Measurements from ENCODE around the gene ST6GAL1. TPM values are rescaled to one million over a fixed set of nuclear protein-coding genes. Genes with fewer than 3 reads are reported as not detected.

The ST6GAL1 gene
- polyA plus RNA-seq, 1 donor: 126 TPM

GRCh38 chr3:187063286-187064121 is 133.2 kb downstream of the ST6GAL1 start:
- no CpG with 5 or more reads among the region's 6 CpGs for WGBS (ENCODE audit: insufficient coverage, low lambda C conversion rate)
- H3K4me3 ChIP-seq (ENCODE audit: low read length): no peak overlapping the region
- peaks cover 25% of the 10 kb centered on the region for H3K36me3 ChIP-seq (ENCODE audit: control insufficient read depth, insufficient read depth, low read length)
- DNase-seq: no peak
- H3K4me1 ChIP-seq (ENCODE audit: control insufficient read depth, insufficient read depth, low read length): peaks cover 7% of the 10 kb centered on the region
- H3K9me3 ChIP-seq (ENCODE audit: control insufficient read depth, low read depth, low read length): no peaks in the 10 kb centered on the region
- H3K27ac ChIP-seq (ENCODE audit: low read length): no peak overlapping the region
- no peaks in the 10 kb centered on the region for H3K27me3 ChIP-seq (ENCODE audit: control insufficient read depth, insufficient read depth, low read length)

- Histone ChIP-seq H3K36me3 (ENCODE audit: control insufficient read depth, insufficient read depth, low read length) (peaks cover 16% of the 10 kb centered on the region), H3K27ac (ENCODE audit: low read length) (no peak overlapping the region), H3K4me3 (ENCODE audit: low read length) (no peak overlapping the region), H3K27me3 (ENCODE audit: control insufficient read depth, insufficient read depth, low read length) (no peaks in the 10 kb centered on the region), H3K9me3 (ENCODE audit: control insufficient read depth, low read depth, low read length) (no peaks in the 10 kb centered on the region), H3K4me1 (ENCODE audit: control insufficient read depth, insufficient read depth, low read length) (peaks cover 10% of the 10 kb centered on the region)
- WGBS (ENCODE audit: insufficient coverage, low lambda C conversion rate): 89% methylated on average over 3 of the region's 12 CpGs
- no peak for DNase-seq
These were observed 134.1 kb downstream of the ST6GAL1 start for GRCh38 chr3:187064210-187065115.

DNA sequence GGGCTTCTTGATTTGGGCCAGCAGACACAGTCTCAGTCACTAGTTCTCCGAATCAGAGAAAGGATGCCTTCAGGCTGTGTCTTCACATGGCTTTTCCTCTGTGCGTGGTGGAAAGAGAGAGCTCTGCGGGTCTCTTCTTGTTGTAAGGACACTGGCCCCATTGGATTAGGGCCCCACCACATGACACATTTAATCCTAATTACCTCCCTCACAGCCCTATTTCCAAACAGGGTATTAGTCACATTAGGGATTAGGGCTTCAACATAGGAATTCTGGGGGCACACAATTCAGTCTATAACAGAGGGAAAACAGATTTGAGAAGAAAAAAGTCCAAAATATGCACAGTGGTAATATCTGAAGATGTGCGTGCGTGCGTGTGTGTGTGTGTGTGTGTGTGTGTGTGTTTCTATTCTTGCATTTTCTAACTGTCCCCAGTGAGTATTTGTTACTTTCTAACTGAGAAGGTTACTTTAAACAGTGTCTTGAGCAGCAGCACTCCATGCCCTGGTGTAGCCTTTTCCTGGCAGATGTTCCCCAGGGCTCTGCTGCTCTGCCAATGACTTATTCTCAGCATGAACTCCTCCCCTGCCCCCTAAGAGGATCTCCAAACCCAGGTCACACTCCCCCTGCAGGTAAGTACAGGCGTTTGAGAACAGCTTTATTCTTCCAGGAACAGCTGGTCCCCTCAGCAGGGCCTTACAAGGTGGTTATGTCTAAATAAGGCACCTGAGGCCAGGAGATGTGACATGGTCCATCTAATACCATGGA is 136.1 kb downstream of the ST6GAL1 start:
- H3K4me1 ChIP-seq (ENCODE audit: control insufficient read depth, insufficient read depth, low read length): peaks cover 10% of the 10 kb centered on the region
- peak in 1 of 2 donors; percentile 50 for DNase-seq
- peaks cover 16% of the 10 kb centered on the region for H3K36me3 ChIP-seq (ENCODE audit: control insufficient read depth, insufficient read depth, low read length)
- H3K27me3 ChIP-seq (ENCODE audit: control insufficient read depth, insufficient read depth, low read length): no peaks in the 10 kb centered on the region
- H3K9me3 ChIP-seq (ENCODE audit: control insufficient read depth, low read depth, low read length): no peaks in the 10 kb centered on the region
- 0% methylated on average over 1 of the region's 7 CpGs for WGBS (ENCODE audit: insufficient coverage, low lambda C conversion rate)
- H3K4me3 ChIP-seq (ENCODE audit: low read length): no peak overlapping the region
- H3K27ac ChIP-seq (ENCODE audit: low read length): no peak overlapping the region

- peak; percentile 66 to 82 for DNase-seq
- Histone ChIP-seq H3K4me1 (ENCODE audit: control insufficient read depth, insufficient read depth, low read length) (peaks cover 24% of the 10 kb centered on the region), H3K27ac (ENCODE audit: low read length) (peak overlapping the region; percentile 57), H3K4me3 (ENCODE audit: low read length) (no peak overlapping the region), H3K9me3 (ENCODE audit: control insufficient read depth, low read depth, low read length) (no peaks in the 10 kb centered on the region), H3K36me3 (ENCODE audit: control insufficient read depth, insufficient read depth, low read length) (peaks cover 8% of the 10 kb centered on the region), H3K27me3 (ENCODE audit: control insufficient read depth, insufficient read depth, low read length) (no peaks in the 10 kb centered on the region)
- WGBS (ENCODE audit: insufficient coverage, low lambda C conversion rate): no CpG with 5 or more reads among the region's 5 CpGs
These were observed 138.5 kb downstream of the ST6GAL1 start for GRCh38 chr3:187068787-187069186.

- WGBS (ENCODE audit: insufficient coverage, low lambda C conversion rate): no CpG with 5 or more reads among the region's 7 CpGs
- Histone ChIP-seq H3K27me3 (ENCODE audit: control insufficient read depth, insufficient read depth, low read length) (no peaks in the 10 kb centered on the region), H3K9me3 (ENCODE audit: control insufficient read depth, low read depth, low read length) (no peaks in the 10 kb centered on the region), H3K36me3 (ENCODE audit: control insufficient read depth, insufficient read depth, low read length) (peaks cover 15% of the 10 kb centered on the region), H3K4me3 (ENCODE audit: low read length) (no peak overlapping the region), H3K27ac (ENCODE audit: low read length) (no peak overlapping the region), H3K4me1 (ENCODE audit: control insufficient read depth, insufficient read depth, low read length) (peaks cover 21% of the 10 kb centered on the region)
- DNase-seq: no peak
These were observed 139.7 kb downstream of the ST6GAL1 start for GRCh38 chr3:187069857-187070516.

DNA sequence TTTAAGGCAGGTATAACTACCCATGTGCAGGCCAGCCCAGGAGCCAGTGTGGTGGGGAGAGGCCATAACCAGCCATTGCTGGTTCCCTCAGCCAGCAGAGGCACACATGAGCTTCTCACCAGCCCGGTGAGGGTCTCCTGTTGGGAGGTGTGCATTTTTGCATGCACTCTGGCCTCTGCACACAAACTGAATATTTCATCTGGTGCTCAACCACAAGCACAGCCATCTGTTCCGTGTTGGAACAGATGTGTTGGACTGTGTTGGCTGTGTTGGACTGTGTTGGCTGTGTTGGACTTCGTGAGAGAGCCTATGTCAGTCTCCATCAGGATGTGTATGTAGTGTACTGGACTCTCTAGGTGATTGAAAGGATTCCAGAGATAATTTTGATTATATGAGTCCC is 141.8 kb downstream of the ST6GAL1 start:
- no peak for DNase-seq
- no CpG with 5 or more reads among the region's 3 CpGs for WGBS (ENCODE audit: insufficient coverage, low lambda C conversion rate)
- Histone ChIP-seq H3K27me3 (ENCODE audit: control insufficient read depth, insufficient read depth, low read length) (no peaks in the 10 kb centered on the region), H3K9me3 (ENCODE audit: control insufficient read depth, low read depth, low read length) (no peaks in the 10 kb centered on the region), H3K4me1 (ENCODE audit: control insufficient read depth, insufficient read depth, low read length) (peaks cover 21% of the 10 kb centered on the region), H3K36me3 (ENCODE audit: control insufficient read depth, insufficient read depth, low read length) (peaks cover 35% of the 10 kb centered on the region), H3K27ac (ENCODE audit: low read length) (peak overlapping the region; percentile 72), H3K4me3 (ENCODE audit: low read length) (no peak overlapping the region)

DNA sequence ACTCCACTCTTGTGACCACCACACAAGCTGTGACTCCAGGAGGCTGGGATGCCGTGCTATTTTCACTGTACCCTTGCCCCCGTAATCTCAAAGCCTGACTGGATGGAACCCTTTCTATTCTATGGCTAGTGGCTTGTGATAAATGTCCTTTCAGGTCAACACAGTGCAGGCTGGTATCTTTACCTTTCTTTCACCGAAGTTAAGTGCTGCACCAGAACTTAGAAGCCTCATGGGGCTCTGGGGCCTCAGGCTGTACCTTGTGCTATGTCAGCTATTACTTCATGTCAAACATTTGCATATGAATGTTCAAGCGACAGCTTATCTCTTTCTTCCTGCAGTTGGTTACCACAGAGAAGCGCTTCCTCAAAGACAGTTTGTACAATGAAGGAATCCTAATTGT is 142.2 kb downstream of the ST6GAL1 start:
- no peaks in the 10 kb centered on the region for H3K9me3 ChIP-seq (ENCODE audit: control insufficient read depth, low read depth, low read length)
- H3K4me3 ChIP-seq (ENCODE audit: low read length): no peak overlapping the region
- peaks cover 37% of the 10 kb centered on the region for H3K36me3 ChIP-seq (ENCODE audit: control insufficient read depth, insufficient read depth, low read length)
- peak overlapping the region; percentile 72 for H3K27ac ChIP-seq (ENCODE audit: low read length)
- no peaks in the 10 kb centered on the region for H3K27me3 ChIP-seq (ENCODE audit: control insufficient read depth, insufficient read depth, low read length)
- no CpG with 5 or more reads among the region's 5 CpGs for WGBS (ENCODE audit: insufficient coverage, low lambda C conversion rate)
- H3K4me1 ChIP-seq (ENCODE audit: control insufficient read depth, insufficient read depth, low read length): peaks cover 21% of the 10 kb centered on the region
- peak; percentile 78 to 91 for DNase-seq

DNA sequence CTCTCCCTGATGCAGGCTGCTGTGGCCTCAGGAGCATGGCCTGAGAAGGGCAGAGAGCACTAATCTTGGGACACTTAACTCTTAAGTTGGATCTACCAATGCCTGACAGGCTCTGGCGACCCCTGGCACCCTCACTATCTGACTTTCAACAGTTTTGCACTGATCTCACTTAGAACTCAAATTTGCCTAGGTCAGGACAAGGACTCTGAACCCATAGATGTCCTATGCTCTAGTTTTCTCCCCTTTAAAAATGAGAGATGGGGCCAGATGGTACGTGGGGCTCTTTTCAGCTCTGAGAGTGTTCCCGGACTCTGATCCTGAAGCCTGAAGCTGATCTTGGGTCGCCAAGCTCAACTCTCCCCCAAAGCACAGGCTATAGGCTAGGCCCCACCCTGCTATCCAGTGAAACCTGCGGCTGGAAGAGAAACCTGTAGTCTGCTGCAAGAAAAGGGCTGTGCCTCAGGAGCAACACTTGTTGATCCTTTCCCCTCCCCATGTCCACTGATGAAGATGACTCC is 143.3 kb downstream of the ST6GAL1 start:
- Histone ChIP-seq H3K4me3 (ENCODE audit: low read length) (no peak overlapping the region), H3K4me1 (ENCODE audit: control insufficient read depth, insufficient read depth, low read length) (peaks cover 18% of the 10 kb centered on the region), H3K36me3 (ENCODE audit: control insufficient read depth, insufficient read depth, low read length) (peaks cover 38% of the 10 kb centered on the region), H3K27me3 (ENCODE audit: control insufficient read depth, insufficient read depth, low read length) (no peaks in the 10 kb centered on the region), H3K9me3 (ENCODE audit: control insufficient read depth, low read depth, low read length) (no peaks in the 10 kb centered on the region), H3K27ac (ENCODE audit: low read length) (peak overlapping the region; percentile 72)
- no CpG with 5 or more reads among the region's 5 CpGs for WGBS (ENCODE audit: insufficient coverage, low lambda C conversion rate)
- DNase-seq: peak; percentile 70 to 84

- H3K27me3 ChIP-seq (ENCODE audit: control insufficient read depth, insufficient read depth, low read length): no peaks in the 10 kb centered on the region
- H3K9me3 ChIP-seq (ENCODE audit: control insufficient read depth, low read depth, low read length): no peaks in the 10 kb centered on the region
- no peak overlapping the region for H3K4me3 ChIP-seq (ENCODE audit: low read length)
- no peak overlapping the region for H3K27ac ChIP-seq (ENCODE audit: low read length)
- no peak for DNase-seq
- H3K4me1 ChIP-seq (ENCODE audit: control insufficient read depth, insufficient read depth, low read length): peaks cover 16% of the 10 kb centered on the region
- H3K36me3 ChIP-seq (ENCODE audit: control insufficient read depth, insufficient read depth, low read length): peaks cover 37% of the 10 kb centered on the region
These were observed 144.5 kb downstream of the ST6GAL1 start for GRCh38 chr3:187074846-187075245.
